Measurements from ENCODE around the gene ATP8B4.

DNA sequence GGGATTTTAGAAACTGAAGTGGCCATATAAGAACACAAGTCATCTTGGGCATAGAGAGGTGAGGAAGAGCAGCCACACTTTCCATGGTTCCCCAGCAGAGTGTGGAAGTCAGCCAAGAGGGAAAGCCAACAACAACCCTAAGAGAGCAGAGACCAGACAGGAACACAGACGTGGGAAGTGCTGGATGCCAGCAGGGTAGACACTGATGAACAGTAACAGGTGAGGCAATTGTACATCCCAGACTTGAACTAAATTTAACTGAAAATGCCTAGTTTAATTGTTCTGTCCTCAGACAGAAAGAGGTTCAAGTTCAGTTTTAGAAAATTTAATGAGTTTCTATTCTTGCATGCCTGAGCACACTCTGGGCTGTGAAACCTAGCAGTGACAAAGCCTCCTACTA, 212.1 kb downstream of the ATP8B4 start:
- TF ChIP-seq, protein P1, sequence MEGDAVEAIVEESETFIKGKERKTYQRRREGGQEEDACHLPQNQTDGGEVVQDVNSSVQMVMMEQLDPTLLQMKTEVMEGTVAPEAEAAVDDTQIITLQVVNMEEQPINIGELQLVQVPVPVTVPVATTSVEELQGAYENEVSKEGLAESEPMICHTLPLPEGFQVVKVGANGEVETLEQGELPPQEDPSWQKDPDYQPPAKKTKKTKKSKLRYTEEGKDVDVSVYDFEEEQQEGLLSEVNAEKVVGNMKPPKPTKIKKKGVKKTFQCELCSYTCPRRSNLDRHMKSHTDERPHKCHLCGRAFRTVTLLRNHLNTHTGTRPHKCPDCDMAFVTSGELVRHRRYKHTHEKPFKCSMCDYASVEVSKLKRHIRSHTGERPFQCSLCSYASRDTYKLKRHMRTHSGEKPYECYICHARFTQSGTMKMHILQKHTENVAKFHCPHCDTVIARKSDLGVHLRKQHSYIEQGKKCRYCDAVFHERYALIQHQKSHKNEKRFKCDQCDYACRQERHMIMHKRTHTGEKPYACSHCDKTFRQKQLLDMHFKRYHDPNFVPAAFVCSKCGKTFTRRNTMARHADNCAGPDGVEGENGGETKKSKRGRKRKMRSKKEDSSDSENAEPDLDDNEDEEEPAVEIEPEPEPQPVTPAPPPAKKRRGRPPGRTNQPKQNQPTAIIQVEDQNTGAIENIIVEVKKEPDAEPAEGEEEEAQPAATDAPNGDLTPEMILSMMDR (IDR thresholded peaks at IDR 0.05; ENCODE audit: control extremely low read depth in 1 of 3, insufficient read depth in 1 of 3, low read depth in 1 of 3, low read length in 3 of 3), result no peak
- TF ChIP-seq POLR2A (IDR thresholded peaks at IDR 0.05; ENCODE audit: control extremely low read depth in 1 of 2, low read depth in 2 of 2, low read length in 2 of 2), result no peak
